ENCODE results near the gene MAGEA8. TPM values are rescaled to one million over a fixed set of nuclear protein-coding genes. Genes with fewer than 3 reads are reported as not detected.
"Not testable (repeated sequence)": the region's sequence is repeated elsewhere in the genome, so short reads cannot be mapped to it uniquely, and the experiment has no call there.

Gene MAGEA8
- total RNA-seq, 3 donors from 2014 or later, result not detected

DNA sequence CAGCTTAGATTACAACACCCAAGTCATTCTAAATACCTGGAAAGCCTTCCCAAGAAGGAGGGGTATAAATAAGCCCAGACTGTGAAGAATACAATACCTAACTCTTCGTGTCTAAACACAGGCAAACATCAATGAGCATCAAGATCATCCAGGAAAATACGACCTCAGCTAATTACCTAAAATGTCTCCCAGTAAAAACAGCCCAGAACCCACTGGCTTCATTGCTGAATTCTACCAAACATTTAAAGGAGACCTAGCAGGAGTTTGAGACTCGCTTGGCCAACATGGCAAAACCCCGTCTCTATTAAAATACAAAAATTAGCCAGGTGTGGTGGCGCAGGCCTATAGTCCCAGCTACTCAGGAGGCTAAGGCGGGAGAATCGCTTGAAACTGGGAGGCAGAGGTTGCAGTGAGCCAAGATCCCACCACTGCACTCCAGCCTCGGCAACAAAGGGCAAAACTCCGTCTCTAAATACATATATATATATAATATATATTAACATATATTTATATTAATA is 29.3 kb downstream of the MAGEA8 start:
- Histone ChIP-seq H3K9me3 (peaks cover 0 to 12% of the 10 kb centered on the region in 2 donors), H3K36me3 (no peaks in the 10 kb centered on the region), H3K27ac (no peak overlapping the region), H3K4me3 (no peak overlapping the region), H3K27me3 (no peaks in the 10 kb centered on the region), H3K4me1 (no peaks in the 10 kb centered on the region)
- intact Hi-C loops (cut with DNase I; ENCODE audit: low total_unique reads), result no loop called here
- TF ChIP-seq POLR2AphosphoS5 (IDR thresholded peaks at IDR 0.05) (no peak), CTCF (IDR thresholded peaks at IDR 0.05) (no peak), POLR2A (IDR thresholded peaks at IDR 0.05) (no peak)
- DNase-seq (ENCODE audit: low spot score in 2 of 2), result no peak

DNA sequence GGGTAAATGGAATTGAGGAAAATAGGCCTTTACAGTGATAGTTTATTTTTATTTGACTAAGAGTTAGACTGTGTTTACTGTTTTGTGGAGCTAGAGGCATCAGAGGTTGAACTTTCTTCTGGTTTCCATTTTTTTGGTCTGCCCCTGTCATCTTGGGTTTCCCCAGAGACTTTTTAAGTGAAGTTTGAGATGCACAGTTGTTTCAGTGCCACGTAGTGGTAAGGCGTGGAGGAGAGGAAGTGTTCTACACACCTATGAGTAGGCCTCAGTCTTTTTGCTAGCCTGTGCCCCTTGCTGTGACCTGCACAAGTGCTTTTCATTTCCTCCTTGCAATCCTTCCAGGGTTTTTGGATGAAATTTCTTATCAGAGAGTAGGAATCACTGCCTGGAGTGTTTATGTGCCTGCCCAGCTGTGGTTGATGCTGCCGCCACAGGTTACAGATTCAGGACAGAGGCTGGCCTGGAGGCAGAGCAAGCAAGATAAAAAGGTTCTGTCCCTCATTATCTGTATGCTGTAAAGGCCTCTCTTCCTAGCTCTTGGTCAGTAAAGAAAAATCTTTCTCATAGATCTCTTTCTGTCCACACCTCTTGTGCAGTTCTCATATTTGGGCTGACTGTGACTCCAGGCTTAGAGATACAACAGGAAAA is 35.9 kb downstream of the MAGEA8 start:
- TF ChIP-seq CTCF (IDR thresholded peaks at IDR 0.05), result no peak
- TF ChIP-seq POLR2A (IDR thresholded peaks at IDR 0.05), result no peak
- TF ChIP-seq POLR2AphosphoS5 (IDR thresholded peaks at IDR 0.05), result no peak
- peaks cover 0 to 12% of the 10 kb centered on the region in 2 donors for H3K9me3 ChIP-seq
- DNase-seq (ENCODE audit: low spot score in 2 of 2), result no peak
- no peak overlapping the region for H3K27ac ChIP-seq
- no peaks in the 10 kb centered on the region for H3K27me3 ChIP-seq
- no peaks in the 10 kb centered on the region for H3K36me3 ChIP-seq
- H3K4me1 ChIP-seq, result no peaks in the 10 kb centered on the region
- intact Hi-C loops (cut with DNase I; ENCODE audit: low total_unique reads), result no loop called here
- H3K4me3 ChIP-seq, result no peak overlapping the region

DNA sequence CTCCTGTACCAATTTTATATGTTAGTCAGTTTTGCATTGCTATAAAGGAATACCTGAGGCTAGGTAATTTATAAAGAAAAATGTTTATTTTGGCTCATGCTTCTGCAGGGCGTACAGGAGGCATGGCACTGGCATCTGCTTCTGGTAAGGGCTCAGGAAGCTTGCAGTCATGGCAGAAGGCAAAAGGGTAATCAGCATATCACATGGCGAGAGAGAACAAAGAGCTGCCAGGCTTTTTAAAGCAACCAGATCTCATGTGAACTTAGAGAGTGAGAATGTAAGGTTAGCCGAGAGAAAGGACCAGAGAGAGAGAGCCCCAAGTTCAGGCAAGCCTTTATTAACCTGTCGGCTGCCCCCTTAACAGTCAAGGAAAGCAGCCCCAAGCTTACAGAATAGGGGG is 42.9 kb downstream of the MAGEA8 start:
- DNase-seq (ENCODE audit: low spot score in 2 of 2); H3K36me3 ChIP-seq; intact Hi-C loops (cut with DNase I; ENCODE audit: low total_unique reads); H3K27ac ChIP-seq; H3K4me1 ChIP-seq; H3K4me3 ChIP-seq; H3K9me3 ChIP-seq; H3K27me3 ChIP-seq: not testable (repeated sequence)

- intact Hi-C loops (cut with DNase I; ENCODE audit: low total_unique reads); H3K9me3 ChIP-seq; H3K27me3 ChIP-seq; H3K27ac ChIP-seq; H3K4me3 ChIP-seq; H3K4me1 ChIP-seq; DNase-seq (ENCODE audit: low spot score in 2 of 2); H3K36me3 ChIP-seq: not testable (repeated sequence)
Observed at GRCh38 chrX:149924434-149924833, 43.5 kb downstream of the MAGEA8 start.

DNA sequence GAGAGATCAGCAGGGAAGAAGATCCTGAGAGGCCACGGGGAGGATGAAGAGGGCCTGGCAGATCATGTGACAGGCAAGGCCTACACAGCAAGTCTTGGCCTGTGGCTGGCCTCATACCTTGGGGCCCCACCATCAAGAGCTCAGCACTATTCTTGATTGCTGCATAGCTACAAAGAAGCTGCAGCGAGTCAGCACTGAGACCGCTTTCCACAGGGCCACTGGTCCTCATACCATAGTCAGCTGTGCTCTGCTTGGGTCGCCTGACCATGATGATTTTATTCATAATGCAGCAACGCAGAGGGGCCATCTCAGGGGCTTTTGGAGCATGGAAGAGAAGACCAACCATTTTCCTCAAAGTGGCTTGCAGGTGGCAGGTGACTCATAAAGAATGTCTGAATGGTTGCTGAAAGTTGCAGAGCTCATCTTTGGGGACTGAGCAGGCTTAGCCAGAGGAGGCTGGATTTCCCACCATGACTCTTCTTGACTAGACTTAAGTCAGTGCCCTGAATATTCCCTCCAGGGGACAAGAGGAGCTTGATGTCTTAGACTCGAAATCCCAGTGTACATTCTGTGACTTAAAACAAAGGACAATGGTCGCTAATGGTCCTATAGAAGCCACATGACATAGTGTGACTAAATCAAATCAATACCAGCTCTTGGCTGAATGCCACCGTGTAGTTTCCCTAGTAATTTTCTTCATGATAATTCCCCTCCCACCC is 46.4 kb downstream of the MAGEA8 start:
- H3K4me3 ChIP-seq; H3K4me1 ChIP-seq; H3K36me3 ChIP-seq; H3K9me3 ChIP-seq; intact Hi-C loops (cut with DNase I; ENCODE audit: low total_unique reads); H3K27me3 ChIP-seq; DNase-seq (ENCODE audit: low spot score in 2 of 2); H3K27ac ChIP-seq: not testable (repeated sequence)

- H3K4me1 ChIP-seq; intact Hi-C loops (cut with DNase I; ENCODE audit: low total_unique reads); H3K36me3 ChIP-seq; H3K9me3 ChIP-seq; DNase-seq (ENCODE audit: low spot score in 2 of 2); H3K27ac ChIP-seq; H3K27me3 ChIP-seq; H3K4me3 ChIP-seq: not testable (repeated sequence)
Observed at GRCh38 chrX:149927964-149928258, 46.9 kb downstream of the MAGEA8 start.

- H3K27me3 ChIP-seq; H3K36me3 ChIP-seq; intact Hi-C loops (cut with DNase I; ENCODE audit: low total_unique reads); H3K4me1 ChIP-seq; H3K9me3 ChIP-seq; DNase-seq (ENCODE audit: low spot score in 2 of 2); H3K27ac ChIP-seq; H3K4me3 ChIP-seq: not testable (repeated sequence)
Observed at GRCh38 chrX:149928635-149929034, 47.7 kb downstream of the MAGEA8 start.

DNA sequence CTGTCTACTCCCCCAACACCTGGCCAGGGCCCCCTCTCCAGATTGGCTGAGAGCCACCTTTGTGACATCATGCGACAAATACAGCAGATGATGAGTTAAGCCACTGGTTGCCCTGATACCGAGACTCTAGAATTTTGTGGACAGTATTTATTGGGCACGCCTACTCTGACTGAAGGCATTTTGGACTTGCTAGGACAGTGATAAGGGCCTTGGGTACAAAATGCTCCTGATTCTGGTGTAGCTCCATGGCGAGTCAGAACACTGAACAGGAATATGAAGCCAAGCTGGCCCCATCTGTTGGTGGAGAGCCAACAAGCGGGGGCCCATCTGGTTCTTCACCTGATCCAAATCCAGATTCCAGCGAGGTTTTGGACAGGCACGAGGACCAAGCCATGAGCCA is 48.4 kb downstream of the MAGEA8 start, which contains the start of gene HSFX4:
Gene HSFX4 (plus strand): TSS at position 174 of the 400 bp plus-strand sequence. CDS start 72 bp downstream, at position 246.
- H3K27ac ChIP-seq; H3K36me3 ChIP-seq; H3K4me1 ChIP-seq; H3K4me3 ChIP-seq; DNase-seq (ENCODE audit: low spot score in 2 of 2); H3K27me3 ChIP-seq; intact Hi-C loops (cut with DNase I; ENCODE audit: low total_unique reads); H3K9me3 ChIP-seq: not testable (repeated sequence)

GRCh38 chrX:149931355-149931754 is 50.4 kb downstream of the MAGEA8 start:
- DNase-seq (ENCODE audit: low spot score in 2 of 2); H3K36me3 ChIP-seq; H3K27me3 ChIP-seq; H3K9me3 ChIP-seq; H3K4me1 ChIP-seq; H3K4me3 ChIP-seq; intact Hi-C loops (cut with DNase I; ENCODE audit: low total_unique reads); H3K27ac ChIP-seq: not testable (repeated sequence)

- DNase-seq (ENCODE audit: low spot score in 2 of 2); intact Hi-C loops (cut with DNase I; ENCODE audit: low total_unique reads): not testable (repeated sequence)
Observed at GRCh38 chrX:149932150-149932549, 51.2 kb downstream of the MAGEA8 start.

DNA sequence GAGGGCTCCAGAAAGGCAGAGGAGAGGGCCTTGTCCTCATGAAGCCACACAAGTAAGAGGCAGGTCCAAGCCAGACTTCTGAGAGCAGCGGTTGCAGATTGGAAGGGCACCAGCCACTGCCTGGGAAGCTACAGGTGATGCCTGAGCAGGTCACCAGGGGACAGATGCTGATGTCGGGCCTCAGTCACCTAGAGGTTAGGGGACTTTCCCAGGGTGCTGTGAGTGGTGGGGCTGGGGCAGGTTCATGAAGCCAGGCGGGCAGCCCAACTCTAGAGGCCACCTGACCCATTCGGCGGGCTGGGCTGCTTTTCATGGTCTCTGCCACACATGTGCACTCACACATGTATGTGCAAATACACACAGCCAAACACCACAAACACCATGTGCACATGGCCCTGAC is 52.0 kb downstream of the MAGEA8 start:
- DNase-seq (ENCODE audit: low spot score in 2 of 2); intact Hi-C loops (cut with DNase I; ENCODE audit: low total_unique reads); H3K4me3 ChIP-seq; H3K27ac ChIP-seq; H3K36me3 ChIP-seq; H3K4me1 ChIP-seq; H3K9me3 ChIP-seq; H3K27me3 ChIP-seq: not testable (repeated sequence)

More at GRCh38 chrX:149932150-149932549, 51.2 kb downstream of the MAGEA8 start:
- H3K4me3 ChIP-seq, H3K27me3 ChIP-seq, H3K9me3 ChIP-seq, H3K27ac ChIP-seq, H3K36me3 ChIP-seq, H3K4me1 ChIP-seq: not testable (repeated sequence)

Measured in breast epithelium (tissue), 4 donors.